ENCODE measurements around the gene PIP5KL1.

- TF ChIP-seq POLR2AphosphoS5 (IDR thresholded peaks at IDR 0.05; ENCODE audit: borderline replicate concordance, low read depth, low read length) (no peak), FOXP2 (optimal IDR thresholded peaks at IDR 0.05; ENCODE audit: control extremely low read depth, extremely low read length, insufficient read depth) (no peak)
Observed at GRCh38 chr9:127941961-127942215, 11.3 kb upstream of the PIP5KL1 start.

Measured in SK-N-MC (cell line).